T-helper 2 cell treated with Interferon-gamma antibody and Interleukin-4, amounts not matched to agents 100 ng/mL and 5 ng/mL, for 36 hours (primary cell): ENCODE data around the gene DNASE2B. TPM values are rescaled to one million over a fixed set of nuclear protein-coding genes. Genes with fewer than 3 reads are reported as not detected.
"Not testable (repeated sequence)": the region's sequence is repeated elsewhere in the genome, so short reads cannot be mapped to it uniquely, and the experiment has no call there.

Source experiments
- intact Hi-C: fragments of 100-400 bp; cut with micrococcal nuclease; formaldehyde crosslinking; loops from one replicate; pipeline ENCODE4 v1.15.1; 2023
- total RNA-seq: library from RNA; stranded (reverse); gene quantifications from 2 replicates; pipeline ENCODE4 v1.2.3, GENCODE V29; 2022

Gene DNASE2B
- total RNA-seq, 1 donor from 2014 or later, result not detected

- intact Hi-C loops, result loop anchor here (1.0 kb wide), 7 partner anchors 36 to 493 kb away; partner anchors contain the start of genes GNG5, RPF1, SPATA1 and SSX2IP
Observed at GRCh38 chr1:84442747-84443646, 44.7 kb downstream of the DNASE2B start.

GRCh38 chr1:84448704-84449103, 50.4 kb downstream of the DNASE2B start:
- intact Hi-C loops, result not testable (repeated sequence)

GRCh38 chr1:84450910-84451309, 52.6 kb downstream of the DNASE2B start:
- intact Hi-C loops, result no loop called here

DNA sequence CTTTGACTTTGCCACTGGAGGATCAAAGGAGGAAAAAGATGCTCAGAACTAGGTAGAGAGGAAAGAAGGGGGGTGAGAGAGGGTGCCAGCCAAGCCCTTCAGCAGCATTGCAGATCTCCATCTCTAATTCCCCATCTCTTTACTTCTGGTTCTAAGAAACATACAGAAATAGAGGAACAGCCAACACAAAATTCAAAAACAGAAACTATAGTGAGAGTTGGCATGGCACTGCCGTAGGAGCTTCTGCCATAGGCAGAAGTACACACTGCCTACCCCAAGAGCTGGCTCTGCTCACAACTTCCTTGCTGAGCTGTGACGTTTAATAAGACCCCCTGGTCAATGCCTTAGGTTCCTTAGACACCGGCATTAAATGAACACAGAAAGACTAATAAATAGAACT, 54.2 kb downstream of the DNASE2B start:
- intact Hi-C loops, result no loop called here

DNA sequence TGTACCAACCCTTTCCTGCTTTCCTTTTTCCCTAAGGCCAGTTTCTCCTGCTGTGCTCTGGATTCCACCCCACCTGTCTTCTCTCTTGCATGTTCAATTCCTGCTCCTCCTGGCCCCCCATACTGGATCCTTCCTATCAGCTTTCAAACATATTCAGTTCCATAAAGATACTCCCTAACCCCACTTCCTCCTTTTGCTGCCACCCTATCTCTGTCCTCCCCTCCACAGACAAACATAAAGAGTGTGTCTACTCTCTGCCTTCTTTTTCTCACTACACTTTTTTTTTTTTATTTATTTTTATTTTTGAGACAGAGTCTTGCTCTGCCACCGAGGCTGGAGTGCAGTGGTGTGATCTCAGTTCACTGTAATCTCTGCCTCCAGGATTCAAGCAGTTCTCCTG, 63.8 kb downstream of the DNASE2B start:
- intact Hi-C loops, result no loop called here

Other genes starting within 250 kb of the DNASE2B start
- 0.36 TPM in 1 of 2 replicates, not detected in the other for gene SAMD13, start 96.8 kb upstream of the DNASE2B start, total RNA-seq
- 43.9 and 50.1 TPM in 2 replicates for gene RPF1, start 80.8 kb downstream of the DNASE2B start, total RNA-seq
- gene SPATA1, start 107.9 kb downstream of the DNASE2B start, total RNA-seq, result 1.0 and 1.8 TPM in 2 replicates
- gene GNG5, start 108.1 kb downstream of the DNASE2B start, total RNA-seq, result 88.9 and 97.3 TPM in 2 replicates
- gene CTBS, start 176.0 kb downstream of the DNASE2B start, total RNA-seq, result 16.9 and 18.6 TPM in 2 replicates